ENCODE results near the gene IPO5.

IPO5 gene

GRCh38 chr13:98022210-98022609 is 68.7 kb downstream of the IPO5 start:
- H3K4me3 ChIP-seq (IDR thresholded peaks at IDR 0.05; ENCODE audit: insufficient read depth, low read depth, low read length), result no peak overlapping the region
- H3K27ac ChIP-seq, result no peak overlapping the region
- no peaks in the 10 kb centered on the region for H4K20me1 ChIP-seq (ENCODE audit: insufficient read depth)
- H3K4me2 ChIP-seq, result no peak overlapping the region
- H3K27me3 ChIP-seq (ENCODE audit: insufficient read depth, low read depth), result no peaks in the 10 kb centered on the region
- no peak overlapping the region for H2AFZ ChIP-seq (ENCODE audit: low read depth)
- TF ChIP-seq, protein P1, sequence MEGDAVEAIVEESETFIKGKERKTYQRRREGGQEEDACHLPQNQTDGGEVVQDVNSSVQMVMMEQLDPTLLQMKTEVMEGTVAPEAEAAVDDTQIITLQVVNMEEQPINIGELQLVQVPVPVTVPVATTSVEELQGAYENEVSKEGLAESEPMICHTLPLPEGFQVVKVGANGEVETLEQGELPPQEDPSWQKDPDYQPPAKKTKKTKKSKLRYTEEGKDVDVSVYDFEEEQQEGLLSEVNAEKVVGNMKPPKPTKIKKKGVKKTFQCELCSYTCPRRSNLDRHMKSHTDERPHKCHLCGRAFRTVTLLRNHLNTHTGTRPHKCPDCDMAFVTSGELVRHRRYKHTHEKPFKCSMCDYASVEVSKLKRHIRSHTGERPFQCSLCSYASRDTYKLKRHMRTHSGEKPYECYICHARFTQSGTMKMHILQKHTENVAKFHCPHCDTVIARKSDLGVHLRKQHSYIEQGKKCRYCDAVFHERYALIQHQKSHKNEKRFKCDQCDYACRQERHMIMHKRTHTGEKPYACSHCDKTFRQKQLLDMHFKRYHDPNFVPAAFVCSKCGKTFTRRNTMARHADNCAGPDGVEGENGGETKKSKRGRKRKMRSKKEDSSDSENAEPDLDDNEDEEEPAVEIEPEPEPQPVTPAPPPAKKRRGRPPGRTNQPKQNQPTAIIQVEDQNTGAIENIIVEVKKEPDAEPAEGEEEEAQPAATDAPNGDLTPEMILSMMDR (conservative IDR thresholded peaks at IDR 0.05; ENCODE audit: low read depth, low read length), result no peak
- H3K36me3 ChIP-seq (ENCODE audit: insufficient read depth), result no peaks in the 10 kb centered on the region
- no peaks in the 10 kb centered on the region for H3K79me2 ChIP-seq (ENCODE audit: insufficient read depth, low read depth)
- H3K4me1 ChIP-seq (ENCODE audit: low read depth, poor library complexity, severe bottlenecking), result no peaks in the 10 kb centered on the region
- no peak overlapping the region for H3K9ac ChIP-seq

- Histone ChIP-seq H3K36me3 (ENCODE audit: insufficient read depth) (no peaks in the 10 kb centered on the region), H3K27me3 (ENCODE audit: insufficient read depth, low read depth) (no peaks in the 10 kb centered on the region), H3K4me1 (ENCODE audit: low read depth, poor library complexity, severe bottlenecking) (no peaks in the 10 kb centered on the region), H3K79me2 (ENCODE audit: insufficient read depth, low read depth) (no peaks in the 10 kb centered on the region), H3K9ac (no peak overlapping the region), H3K4me3 (IDR thresholded peaks at IDR 0.05; ENCODE audit: insufficient read depth, low read depth, low read length) (no peak overlapping the region), H4K20me1 (ENCODE audit: insufficient read depth) (no peaks in the 10 kb centered on the region), H2AFZ (ENCODE audit: low read depth) (no peak overlapping the region), H3K27ac (no peak overlapping the region), H3K4me2 (no peak overlapping the region)
- TF ChIP-seq, protein P1 (conservative IDR thresholded peaks at IDR 0.05; ENCODE audit: low read depth, low read length), result no peak
Measured at GRCh38 chr13:98025480-98026025, 72.1 kb downstream of the IPO5 start.

DNA sequence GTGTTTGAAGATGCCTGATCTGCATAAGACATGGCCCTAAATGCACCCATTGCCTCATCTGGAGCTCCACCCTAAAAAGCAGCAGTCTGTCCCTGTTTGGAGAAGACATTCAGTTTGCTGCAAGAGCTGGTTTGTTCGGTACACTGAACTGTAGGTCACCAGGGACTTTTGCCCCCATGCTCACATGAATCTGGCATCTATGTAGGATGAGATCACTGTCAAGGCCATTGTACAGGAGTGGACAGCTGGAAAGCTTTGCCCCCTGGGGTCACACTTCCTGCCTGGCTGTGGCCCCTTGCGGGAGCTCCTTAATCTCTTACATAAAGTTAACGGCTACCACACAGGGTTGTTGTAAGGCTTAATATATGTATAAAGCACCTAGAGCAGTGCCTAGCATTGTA is 73.0 kb downstream of the IPO5 start:
- Histone ChIP-seq H3K27ac (no peak overlapping the region), H3K4me2 (no peak overlapping the region), H2AFZ (ENCODE audit: low read depth) (no peak overlapping the region), H3K4me3 (IDR thresholded peaks at IDR 0.05; ENCODE audit: insufficient read depth, low read depth, low read length) (no peak overlapping the region), H3K27me3 (ENCODE audit: insufficient read depth, low read depth) (no peaks in the 10 kb centered on the region), H3K9ac (no peak overlapping the region), H3K36me3 (ENCODE audit: insufficient read depth) (no peaks in the 10 kb centered on the region), H3K79me2 (ENCODE audit: insufficient read depth, low read depth) (no peaks in the 10 kb centered on the region), H4K20me1 (ENCODE audit: insufficient read depth) (no peaks in the 10 kb centered on the region), H3K4me1 (ENCODE audit: low read depth, poor library complexity, severe bottlenecking) (no peaks in the 10 kb centered on the region)
- TF ChIP-seq, protein P1 (conservative IDR thresholded peaks at IDR 0.05; ENCODE audit: low read depth, low read length), result no peak

GRCh38 chr13:98032168-98032567 is 78.7 kb downstream of the IPO5 start:
- H3K79me2 ChIP-seq (ENCODE audit: insufficient read depth, low read depth), result no peaks in the 10 kb centered on the region
- H4K20me1 ChIP-seq (ENCODE audit: insufficient read depth), result no peaks in the 10 kb centered on the region
- H2AFZ ChIP-seq (ENCODE audit: low read depth), result no peak overlapping the region
- H3K27ac ChIP-seq, result no peak overlapping the region
- H3K4me2 ChIP-seq, result no peak overlapping the region
- no peaks in the 10 kb centered on the region for H3K36me3 ChIP-seq (ENCODE audit: insufficient read depth)
- no peak overlapping the region for H3K4me3 ChIP-seq (IDR thresholded peaks at IDR 0.05; ENCODE audit: insufficient read depth, low read depth, low read length)
- TF ChIP-seq, protein P1 (conservative IDR thresholded peaks at IDR 0.05; ENCODE audit: low read depth, low read length), result no peak
- H3K9ac ChIP-seq, result no peak overlapping the region
- no peaks in the 10 kb centered on the region for H3K27me3 ChIP-seq (ENCODE audit: insufficient read depth, low read depth)
- no peaks in the 10 kb centered on the region for H3K4me1 ChIP-seq (ENCODE audit: low read depth, poor library complexity, severe bottlenecking)
